Ovary (tissue), 9 donors: ENCODE measurements around the gene ANAPC16. TPM values are rescaled to one million over a fixed set of nuclear protein-coding genes. Genes with fewer than 3 reads are reported as not detected.
"Not testable (repeated sequence)": the region's sequence is repeated elsewhere in the genome, so short reads cannot be mapped to it uniquely, and the experiment has no call there.

ENCODE experiments used
- DNase-seq, 5 donors: peaks; one replicate each; pipeline ENCODE4 v3.0.0-alpha.2; 2019 to 2020
- H3K27ac ChIP-seq, 2 donors: fragments of 200-600 bp; one replicate each; pipeline versions ENCODE4 v1.5.1 to v1.8.0; 2019 to 2022
- H3K27me3 ChIP-seq: fragments of 200-600 bp; one replicate; pipeline ENCODE4 v1.8.0; 2022
- H3K36me3 ChIP-seq: fragments of 200-600 bp; sonication (generic); one replicate; pipeline ENCODE4 v1.5.1; 2019
- H3K4me1 ChIP-seq: one replicate; pipeline ENCODE4 v1.8.1; 2013; ENCODE audit warnings: mild to moderate bottlenecking, moderate library complexity; ENCODE audit not compliant: insufficient read depth
- H3K4me3 ChIP-seq: fragments of 200-600 bp; sonication (generic); one replicate; pipeline ENCODE4 v1.5.1; 2017
- H3K9me3 ChIP-seq, 2 donors: fragments of 200-600 bp in 1 of 2; sonication (generic) in 1 of 2; one replicate each; pipeline versions ENCODE4 v1.5.1 to v1.8.1; 2013 to 2019; ENCODE audit warnings: mild to moderate bottlenecking in 1 of 2, moderate library complexity in 1 of 2
- EP300 ChIP-seq: sonication (generic); formaldehyde crosslinking; IDR thresholded peaks from one replicate; pipeline ENCODE4 v1.6.1; 2017; ENCODE audit warnings: antibody characterized with exemption
- POLR2A ChIP-seq: fragments of 450-650 bp; IDR thresholded peaks from one replicate; pipeline ENCODE4 v1.6.1; 2017; ENCODE audit warnings: antibody characterized with exemption, mild to moderate bottlenecking, moderate library complexity
- WGBS, 3 donors: extraction: QIAGEN DNeasy Blood & Tissue Kit in 1 of 3; methylation state at CpG; one replicate each; pipeline versions ENCODE4 v1.1.5 to v1.1.7; 2013 to 2017; 5-methylcytosine and 5-hydroxymethylcytosine counted together
- intact Hi-C, 4 donors: fragments of 100-400 bp; cut with DNase I; formaldehyde crosslinking; loops; one replicate each; pipeline versions ENCODE4 v1.11.0 to v1.15.1; 2022 to 2023
- polyA plus RNA-seq, 2 donors: library from polyadenylated mRNA; stranded (reverse); fragments of 200-250 nt in 1 of 2; fragments of 350-450 nt in 1 of 2; fragmentation: Illumina TruSeq in 1 of 2; extraction: RNeasy Lipid Tissue Mini Kit (QIAGEN cat#74804) in 1 of 2; gene quantifications; one replicate each; pipeline ENCODE4 v1.2.3, GENCODE V29; 2013 to 2014
- total RNA-seq, 7 donors: library from RNA; depleted of rRNA in 2 of 7; stranded (reverse); fragments of >200 nt in 2 of 7; fragmentation: NEBNext Ultra II Directional in 3 of 7; extraction: Animal tissue kit (Norgen Biotek cat#: 25700) in 3 of 7; gene quantifications; one replicate each; pipeline versions ENCODE4 v1.1.0 to v1.2.4, GENCODE V29; 2016 to 2023
- TF ChIP-seq, protein P1 (sequence below), 3 donors: fragments of 450-650 bp in 2 of 3; fragments of 200-600 bp in 1 of 3; IDR thresholded peaks; one replicate each; pipeline versions ENCODE4 v1.5.1 to v1.8.0; 2016 to 2022; ENCODE audit warnings: antibody characterized with exemption in 3 of 3, mild to moderate bottlenecking in 1 of 3
- donor health status: DM: no; HTN: no; CAD: no; lungs with moderate emphysema.
- donor health status: DM: no; HTN: no; CAD: no.
- donor health status: Bipolar disorder and iron deficiency.
- donor health status: DM: yes; HTN: yes; CAD: no.
- donor health status: DM: no; HTN: no; CAD: no.
- donor health status: DM: yes; HTN: yes; CAD: no.

The ANAPC16 gene
- total and polyA plus RNA-seq, 9 donors, result 71.6 to 160 (median 120) TPM

DNA sequence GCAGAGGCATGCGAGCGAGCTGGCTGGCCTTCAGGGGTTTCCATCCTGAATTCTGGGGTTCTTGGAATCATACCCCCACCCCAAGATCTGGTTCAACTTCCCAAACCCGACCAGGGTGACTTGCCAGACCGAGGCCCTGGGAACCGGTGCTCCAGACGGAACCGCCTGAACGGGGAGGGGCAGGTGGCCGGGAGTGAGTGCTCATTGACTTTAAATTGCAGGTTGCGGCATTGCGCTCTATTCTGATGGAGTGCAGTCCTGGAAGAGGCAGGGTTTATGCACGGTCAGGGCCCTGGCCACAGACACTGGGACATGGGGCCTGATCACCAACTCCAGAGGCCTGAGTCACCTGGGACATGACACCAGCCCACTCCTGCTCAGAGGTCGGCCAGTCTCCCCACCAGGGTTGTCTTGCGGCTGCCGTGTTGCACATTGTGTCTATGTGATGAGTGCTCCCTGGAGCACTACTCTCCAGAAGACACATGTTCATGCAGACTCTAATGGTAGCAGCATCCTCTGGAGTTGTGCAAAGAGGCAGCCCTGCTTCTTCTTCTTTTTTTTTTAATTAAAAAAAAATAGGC lies 52.1 kb downstream of the ANAPC16 start:
- H3K27me3 ChIP-seq, result no peaks in the 10 kb centered on the region
- H3K9me3 ChIP-seq, result no peaks in the 10 kb centered on the region
- intact Hi-C loops, result no loop called here
- TF ChIP-seq, protein P1, sequence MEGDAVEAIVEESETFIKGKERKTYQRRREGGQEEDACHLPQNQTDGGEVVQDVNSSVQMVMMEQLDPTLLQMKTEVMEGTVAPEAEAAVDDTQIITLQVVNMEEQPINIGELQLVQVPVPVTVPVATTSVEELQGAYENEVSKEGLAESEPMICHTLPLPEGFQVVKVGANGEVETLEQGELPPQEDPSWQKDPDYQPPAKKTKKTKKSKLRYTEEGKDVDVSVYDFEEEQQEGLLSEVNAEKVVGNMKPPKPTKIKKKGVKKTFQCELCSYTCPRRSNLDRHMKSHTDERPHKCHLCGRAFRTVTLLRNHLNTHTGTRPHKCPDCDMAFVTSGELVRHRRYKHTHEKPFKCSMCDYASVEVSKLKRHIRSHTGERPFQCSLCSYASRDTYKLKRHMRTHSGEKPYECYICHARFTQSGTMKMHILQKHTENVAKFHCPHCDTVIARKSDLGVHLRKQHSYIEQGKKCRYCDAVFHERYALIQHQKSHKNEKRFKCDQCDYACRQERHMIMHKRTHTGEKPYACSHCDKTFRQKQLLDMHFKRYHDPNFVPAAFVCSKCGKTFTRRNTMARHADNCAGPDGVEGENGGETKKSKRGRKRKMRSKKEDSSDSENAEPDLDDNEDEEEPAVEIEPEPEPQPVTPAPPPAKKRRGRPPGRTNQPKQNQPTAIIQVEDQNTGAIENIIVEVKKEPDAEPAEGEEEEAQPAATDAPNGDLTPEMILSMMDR (IDR thresholded peaks at IDR 0.05), result no peak
- no peaks in the 10 kb centered on the region for H3K36me3 ChIP-seq
- no peak overlapping the region for H3K27ac ChIP-seq
- DNase-seq, result no peak
- H3K4me1 ChIP-seq, result peaks cover 3% of the 10 kb centered on the region
- H3K4me3 ChIP-seq, result no peak overlapping the region
- 91 to 93% (median 91%) methylated on average over 14 to 15 of the region's 15 CpGs for WGBS, 3 donors

DNA sequence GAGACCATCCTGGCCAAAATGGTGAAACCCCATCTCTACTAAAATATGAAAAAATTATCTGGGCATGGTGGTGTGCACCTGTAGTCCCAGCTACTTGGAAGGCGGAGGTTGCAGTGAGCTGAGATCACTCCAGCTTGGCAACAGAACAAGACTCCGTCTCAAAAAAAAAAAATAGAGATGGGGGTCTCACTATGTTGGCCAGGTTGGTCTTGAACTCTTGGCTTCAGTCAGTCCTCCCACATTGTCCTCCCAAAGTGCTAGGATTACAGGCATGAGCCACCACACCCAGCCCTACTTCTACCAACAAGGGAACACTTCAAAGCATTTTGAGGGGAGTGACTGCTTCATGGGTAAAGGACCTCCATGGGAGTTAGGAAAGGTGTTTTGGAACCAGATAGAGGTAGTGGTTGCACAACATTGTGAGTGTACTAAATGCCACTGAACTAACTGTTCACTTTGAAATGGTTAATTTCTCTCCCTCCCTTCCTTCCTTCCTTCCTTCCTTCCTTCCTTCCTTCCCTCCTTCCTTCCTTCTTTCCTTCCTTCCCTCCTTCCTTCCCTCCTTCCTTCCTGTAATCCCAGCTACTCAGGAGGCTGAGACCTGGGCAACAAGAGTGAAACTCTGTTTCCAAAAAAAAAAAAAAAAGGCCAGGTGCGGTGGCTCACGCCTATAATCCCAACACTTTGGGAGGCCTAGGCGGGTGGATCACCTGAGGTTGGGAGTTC lies 52.8 kb downstream of the ANAPC16 start:
- H3K27me3 ChIP-seq, DNase-seq, intact Hi-C loops, H3K9me3 ChIP-seq, H3K4me1 ChIP-seq, H3K27ac ChIP-seq, H3K36me3 ChIP-seq, H3K4me3 ChIP-seq: not testable (repeated sequence)
- 90 to 95% (median 92%) methylated on average over 5 of the region's 5 CpGs for WGBS, 3 donors

DNA sequence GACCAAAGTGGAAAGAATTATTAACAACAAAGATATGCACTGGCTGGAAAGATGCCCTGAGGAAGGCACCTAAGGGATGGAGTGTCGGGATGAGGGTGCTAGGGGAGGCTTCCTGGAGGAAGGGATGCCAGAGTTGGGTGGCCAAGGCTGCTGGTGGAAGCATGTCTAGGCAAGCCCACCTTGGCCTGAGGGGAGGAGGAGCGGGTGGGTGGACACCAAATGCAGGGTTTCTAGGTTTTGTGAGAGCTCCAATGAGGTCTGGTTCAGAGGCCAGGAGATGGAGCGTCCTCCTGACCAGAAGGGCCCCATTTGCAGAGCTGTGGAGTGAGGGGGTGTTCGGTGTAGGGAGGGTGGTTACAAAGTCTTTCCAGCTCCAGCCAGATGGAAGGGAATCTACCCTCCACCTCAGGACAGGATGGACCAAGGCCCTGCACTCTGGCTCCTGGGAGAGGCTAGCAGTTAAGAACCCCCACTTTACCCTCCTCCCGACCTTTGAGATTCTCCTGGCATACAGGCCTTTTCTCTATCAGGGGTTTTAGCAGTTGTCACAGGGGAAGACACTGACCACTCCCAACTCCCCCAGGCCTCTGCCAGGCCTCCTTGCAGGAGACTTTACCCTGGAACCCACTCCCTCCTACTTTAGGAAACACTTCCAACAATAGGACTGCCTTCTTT lies 54.9 kb downstream of the ANAPC16 start:
- Histone ChIP-seq H3K4me3 (no peak overlapping the region), H3K4me1 (peaks cover 3% of the 10 kb centered on the region), H3K27ac (no peak overlapping the region), H3K9me3 (no peaks in the 10 kb centered on the region), H3K27me3 (no peaks in the 10 kb centered on the region), H3K36me3 (no peaks in the 10 kb centered on the region)
- no peak for TF ChIP-seq POLR2A
- TF ChIP-seq EP300, result no peak
- TF ChIP-seq, protein P1 (IDR thresholded peaks at IDR 0.05), result no peak
- no peak for DNase-seq
- intact Hi-C loops, result loop anchor here in 2 of 4 donors (5.0 to 10.0 kb wide), 2 partner anchors 54 to 67 kb away; no protein-coding TSS in a partner anchor
- 91 to 95% (median 93%) methylated on average over 5 of the region's 5 CpGs for WGBS, 3 donors

DNA sequence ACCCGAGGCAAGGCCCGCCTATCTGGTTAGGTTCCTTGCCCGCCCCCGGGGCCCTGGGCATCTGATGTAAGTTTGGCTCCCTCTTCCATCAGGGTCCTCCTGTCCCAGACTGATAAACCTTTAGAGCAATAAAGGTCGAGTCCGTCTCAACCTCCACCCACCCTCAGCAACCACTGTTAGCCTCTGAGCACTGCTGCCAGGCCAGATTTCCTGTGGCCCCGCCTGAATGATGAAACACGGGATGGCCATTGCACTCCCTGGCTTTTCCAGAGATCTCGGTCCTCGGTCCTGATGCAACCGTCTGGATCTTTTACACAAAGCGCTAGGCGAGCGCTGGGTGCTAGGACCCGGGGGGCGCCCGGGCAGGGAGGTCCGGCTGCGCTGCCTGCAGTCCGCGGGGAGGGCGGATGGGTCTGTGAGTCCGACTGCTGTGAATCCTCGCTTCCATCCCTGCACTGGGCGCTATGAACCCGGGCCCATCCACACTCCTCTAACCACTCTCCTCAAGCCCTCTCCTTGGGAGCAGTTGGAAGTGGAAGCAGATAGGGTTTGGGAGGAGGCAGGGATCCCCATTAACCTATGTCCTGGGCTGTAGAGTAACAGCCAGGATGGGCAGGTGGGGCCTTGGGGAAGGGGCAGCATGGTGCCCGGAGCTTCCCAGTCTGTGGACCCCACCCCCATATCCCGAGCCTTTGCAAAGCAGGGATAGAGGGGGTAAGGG lies 57.0 kb downstream of the ANAPC16 start:
- peak; percentile 89 to 94 (median 90) for DNase-seq
- intact Hi-C loops, result loop anchor here (2.0 to 10.0 kb wide), 5 partner anchors 28 to 64 kb away; no protein-coding TSS in a partner anchor
- H3K36me3 ChIP-seq, result no peaks in the 10 kb centered on the region
- WGBS, 3 donors, result 4 to 6% (median 4%) methylated on average over 25 to 28 of the region's 28 CpGs
- H3K27me3 ChIP-seq, result no peaks in the 10 kb centered on the region
- H3K9me3 ChIP-seq, result no peaks in the 10 kb centered on the region
- peak overlapping the region; percentile 89 to 95 for H3K27ac ChIP-seq
- H3K4me1 ChIP-seq, result peaks cover 6% of the 10 kb centered on the region
- TF ChIP-seq EP300 (peak; percentile 7), POLR2A (peak; percentile 60)
- TF ChIP-seq, protein P1 (IDR thresholded peaks at IDR 0.05), result no peak
- peak overlapping the region; percentile 77 for H3K4me3 ChIP-seq
